A549 (cell line): Measurements from ENCODE around the gene SLC16A5. TPM values are rescaled to one million over a fixed set of nuclear protein-coding genes. Genes with fewer than 3 reads are reported as not detected.

Experiments used
- ATAC-seq, 2 experiments: fragments of 200-7000 bp in 1 of 2; fragments of >200 bp in 1 of 2; cut with Nextera tagmentation in 1 of 2; cut with Tn5 transposase in 1 of 2; 3 replicates each; pipeline versions ENCODE4 v1.8.0 to v1.9.1; 2018 to 2020; ENCODE audit warnings: mild to moderate bottlenecking in 1 of 2, moderate library complexity in 1 of 2
- CTCF ChIA-PET: fragments of 300-600 bp; sonication (Branson Sonifier 250); formaldehyde crosslinking; extraction: SDS; loops from one replicate; lab custom pipeline; 2021; ENCODE audit warnings: antibody characterized with exemption, inconsistent platforms; lab: Yijun Ruan, JAX
- POLR2A ChIA-PET: fragments of 350-600 bp; formaldehyde crosslinking; extraction: SDS; loops from one replicate; lab custom pipeline; 2021; ENCODE audit warnings: antibody characterized with exemption, inconsistent platforms; lab: Yijun Ruan, JAX
- DNase-seq, 2 experiments: peaks; one replicate each; pipeline versions ENCODE4 v3.0.0 to v3.0.0-alpha.2; 2011 to 2016; ENCODE audit warnings: low read depth in 1 of 2, low spot score in 1 of 2
- FAIRE-seq: peaks from 2 replicates; lab custom pipeline; 2011; peaks lifted over from hg19 to GRCh38; lab: Jason Lieb, UNC
- H3K27ac ChIP-seq, 2 experiments: fragments of >200 bp; sonication (Bioruptor Twin); formaldehyde crosslinking; 3 replicates each; pipeline ENCODE4 v1.5.1; 2016 to 2017
- H3K4me1 ChIP-seq: fragments of >200 bp; sonication (Bioruptor Twin); formaldehyde crosslinking; 3 replicates; pipeline ENCODE4 v1.6.1; 2016
- H3K4me2 ChIP-seq: fragments of >200 bp; sonication (Bioruptor Twin); formaldehyde crosslinking; 3 replicates; pipeline ENCODE4 v1.6.1; 2016
- H3K4me3 ChIP-seq: fragments of >200 bp; sonication (Bioruptor Twin); formaldehyde crosslinking; 3 replicates; pipeline ENCODE4 v1.5.1; 2016
- H3K9me3 ChIP-seq: fragments of >200 bp; sonication (Bioruptor Twin); formaldehyde crosslinking; 3 replicates; pipeline ENCODE4 v1.6.1; 2016
- BHLHE40 ChIP-seq: IDR thresholded peaks from 2 replicates; pipeline ENCODE4 v1.6.1; 2012; ENCODE audit warnings: low read depth, low read length, inconsistent platforms
- CBX8 ChIP-seq: fragments of 200-600 bp; sonication (generic); IDR thresholded peaks from 2 replicates; pipeline ENCODE4 v1.6.1; 2016
- EHF ChIP-seq: fragments of 250-450 bp; sonication (Bioruptor Pico); IDR thresholded peaks from 2 replicates; pipeline ENCODE4 v1.5.0; 2020; ENCODE audit warnings: mild to moderate bottlenecking
- EHMT2 ChIP-seq: fragments of 200-600 bp; sonication (generic); IDR thresholded peaks from 2 replicates; pipeline ENCODE4 v1.6.1; 2016; ENCODE audit warnings: antibody characterized with exemption, low read depth, mild to moderate bottlenecking, moderate library complexity
- ESRRA ChIP-seq: fragments of 150-350 bp; IDR thresholded peaks from 2 replicates; pipeline ENCODE4 v1.6.1; 2014; ENCODE audit warnings: mild to moderate bottlenecking, low read length, borderline replicate concordance
- FOSL2 ChIP-seq, 2 experiments: fragments of 450-650 bp in 1 of 2; fragments of >200 bp in 1 of 2; sonication (Bioruptor Twin) in 1 of 2; formaldehyde crosslinking; IDR thresholded peaks; 2 replicates each; pipeline versions ENCODE4 v1.5.0 to v1.6.1; 2016 to 2020; ENCODE audit warnings: mild to moderate bottlenecking in 1 of 2, moderate library complexity in 1 of 2
- HDAC2 ChIP-seq: fragments of 200-600 bp; sonication (generic); IDR thresholded peaks from 2 replicates; pipeline ENCODE4 v1.6.1; 2016
- JUN ChIP-seq, 2 experiments: fragments of >200 bp; sonication (Bioruptor Twin); formaldehyde crosslinking; IDR thresholded peaks; 2 replicates in 1 of 2; 3 replicates in 1 of 2; pipeline ENCODE4 v1.6.1; 2016 to 2017
- JUNB ChIP-seq: fragments of >200 bp; sonication (Bioruptor Twin); formaldehyde crosslinking; IDR thresholded peaks from 2 replicates; pipeline ENCODE4 v1.6.1; 2016
- KDM5A ChIP-seq: fragments of 200-600 bp; sonication (generic); IDR thresholded peaks from 2 replicates; pipeline ENCODE4 v1.6.1; 2016; ENCODE audit warnings: antibody characterized with exemption, mild to moderate bottlenecking
- MYC ChIP-seq: IDR thresholded peaks from 2 replicates; pipeline ENCODE4 v1.6.1; 2012; ENCODE audit warnings: mild to moderate bottlenecking, inconsistent platforms, low read length, improper control_type of control experiment, borderline replicate concordance
- NPAS2 ChIP-seq: fragments of 250-450 bp; sonication (Bioruptor Pico); IDR thresholded peaks from 2 replicates; pipeline ENCODE4 v1.8.0; 2022; ENCODE audit warnings: mild to moderate bottlenecking, moderate library complexity, borderline replicate concordance
- PHF8 ChIP-seq: fragments of 200-600 bp; sonication (generic); IDR thresholded peaks from 2 replicates; pipeline ENCODE4 v1.6.1; 2016; ENCODE audit warnings: low read depth, mild to moderate bottlenecking, antibody characterized with exemption, moderate library complexity, borderline replicate concordance
- POLR2AphosphoS2 ChIP-seq: conservative IDR thresholded peaks from 2 replicates; pipeline ENCODE4 v1.6.1; 2012; ENCODE audit warnings: low read length, improper control_type of control experiment, inconsistent platforms
- RAD21 ChIP-seq, 2 experiments: fragments of >200 bp in 1 of 2; sonication (Bioruptor Twin) in 1 of 2; formaldehyde crosslinking in 1 of 2; IDR thresholded peaks in 1 of 2; conservative IDR thresholded peaks in 1 of 2; 2 replicates in 1 of 2; 3 replicates in 1 of 2; pipeline ENCODE4 v1.6.1; 2012 to 2018; ENCODE audit warnings: inconsistent platforms in 1 of 2
- RARB ChIP-seq: fragments of 250-450 bp; sonication (Bioruptor Pico); IDR thresholded peaks from 2 replicates; pipeline ENCODE4 v1.8.0; 2021; ENCODE audit warnings: mild to moderate bottlenecking, moderate library complexity
- RCOR1 ChIP-seq: fragments of 150-350 bp; IDR thresholded peaks from 2 replicates; pipeline ENCODE4 v1.6.1; 2014; ENCODE audit warnings: antibody characterized with exemption, low read length, low read depth
- RFX5 ChIP-seq: fragments of 450-650 bp; IDR thresholded peaks from 2 replicates; pipeline ENCODE4 v1.7.1; 2014; ENCODE audit warnings: antibody characterized with exemption, mild to moderate bottlenecking, moderate library complexity
- RNF2 ChIP-seq: fragments of 200-600 bp; sonication (generic); IDR thresholded peaks from 2 replicates; pipeline ENCODE4 v1.6.1; 2016; ENCODE audit warnings: low read depth, mild to moderate bottlenecking, antibody characterized with exemption, moderate library complexity, borderline replicate concordance
- TP53 ChIP-seq: fragments of 250-450 bp; sonication (Bioruptor Pico); IDR thresholded peaks from 2 replicates; pipeline ENCODE4 v1.5.0; 2021; ENCODE audit warnings: mild to moderate bottlenecking, moderate library complexity
- ZFP36 ChIP-seq: fragments of 450-650 bp; IDR thresholded peaks from 2 replicates; pipeline ENCODE4 v1.6.1; 2014; ENCODE audit warnings: borderline replicate concordance; ENCODE audit not compliant: partially characterized antibody
- ZSCAN20 ChIP-seq: fragments of 250-450 bp; sonication (Bioruptor Pico); IDR thresholded peaks from 2 replicates; pipeline ENCODE4 v1.8.0; 2022; ENCODE audit warnings: mild to moderate bottlenecking, moderate library complexity
- WGBS: methylation state at CpG from one replicate; pipeline ENCODE4 v1.1.6; 2017; ENCODE audit errors: missing lambda C conversion rate; 5-methylcytosine and 5-hydroxymethylcytosine counted together
- polyA plus RNA-seq, 4 experiments: library from polyadenylated mRNA; depleted of rRNA in 3 of 4; stranded (reverse); fragments of >200 nt; fragmentation: RNase III in 1 of 4; extraction: RNeasy Plus Mini Kit Qiagen cat#74134 plus additional on column Dnase treatment in 1 of 4; gene quantifications; 2 replicates in 3 of 4; 3 replicates in 1 of 4; pipeline ENCODE4 v1.2.3, GENCODE V29; 2011 to 2017
- TF ChIP-seq, protein P1 (sequence below): fragments of 150-350 bp; IDR thresholded peaks from 2 replicates; pipeline ENCODE4 v1.6.1; 2014; ENCODE audit warnings: low read depth, mild to moderate bottlenecking, low read length
- TF ChIP-seq, protein P2 (sequence below): fragments of 250-450 bp; sonication (Bioruptor Pico); IDR thresholded peaks from 2 replicates; pipeline ENCODE4 v1.5.0; 2020; ENCODE audit warnings: low read depth, mild to moderate bottlenecking, moderate library complexity

SLC16A5 gene
- polyA plus RNA-seq, 2 of the 4 experiments (the other 2 are of a cell fraction): 19.0 to 27.2 TPM

DNA sequence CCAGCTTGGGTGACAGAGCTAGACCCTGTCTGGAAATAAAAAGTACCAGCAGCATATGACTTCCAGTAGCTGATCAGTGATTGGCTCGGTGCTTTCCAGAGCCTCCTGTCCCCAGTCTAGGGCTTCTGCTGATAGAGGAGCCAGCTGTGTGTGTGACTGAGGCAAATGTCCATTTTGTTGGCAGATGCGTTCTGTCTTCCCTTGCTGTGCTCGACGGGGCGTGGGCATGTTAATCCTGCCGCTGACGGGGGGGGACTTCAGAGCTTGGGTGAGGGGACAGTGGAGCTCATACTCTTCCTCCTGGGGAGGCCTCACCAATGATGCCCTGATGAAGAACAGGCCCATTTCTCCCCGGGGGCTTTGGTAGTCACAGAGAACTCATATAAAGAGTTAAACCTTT is 26.1 kb upstream of the SLC16A5 start:
- no peak for TF ChIP-seq KDM5A
- TF ChIP-seq RARB (CRISPR knock-in tag): no peak
- TF ChIP-seq PHF8: no peak
- no peak for TF ChIP-seq NPAS2
- TF ChIP-seq EHF (CRISPR knock-in tag): no peak
- TF ChIP-seq RNF2: no peak
- no peak for TF ChIP-seq RCOR1
- no peak for TF ChIP-seq POLR2AphosphoS2
- TF ChIP-seq EHMT2: no peak
- TF ChIP-seq HDAC2: no peak
- TF ChIP-seq ESRRA: no peak
- TF ChIP-seq, protein P1, sequence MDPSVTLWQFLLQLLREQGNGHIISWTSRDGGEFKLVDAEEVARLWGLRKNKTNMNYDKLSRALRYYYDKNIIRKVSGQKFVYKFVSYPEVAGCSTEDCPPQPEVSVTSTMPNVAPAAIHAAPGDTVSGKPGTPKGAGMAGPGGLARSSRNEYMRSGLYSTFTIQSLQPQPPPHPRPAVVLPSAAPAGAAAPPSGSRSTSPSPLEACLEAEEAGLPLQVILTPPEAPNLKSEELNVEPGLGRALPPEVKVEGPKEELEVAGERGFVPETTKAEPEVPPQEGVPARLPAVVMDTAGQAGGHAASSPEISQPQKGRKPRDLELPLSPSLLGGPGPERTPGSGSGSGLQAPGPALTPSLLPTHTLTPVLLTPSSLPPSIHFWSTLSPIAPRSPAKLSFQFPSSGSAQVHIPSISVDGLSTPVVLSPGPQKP: no peak
- H3K27ac ChIP-seq: no peak overlapping the region
- no peak overlapping the region for H3K4me3 ChIP-seq
- ChIA-PET CTCF (interaction anchor here (0.8 to 81.8 kb wide), 11 partner anchors 13 to 227 kb away, joined by 3 to 3429 read pairs (median 27); partner anchors contain the start of genes ARMC7, MIF4GD, NT5C and SLC16A5), POLR2A (no interaction called here)
- ATAC-seq (no peak), DNase-seq (no peak), FAIRE-seq (no peak)
- H3K4me2 ChIP-seq: no peak overlapping the region
- no peaks in the 10 kb centered on the region for H3K9me3 ChIP-seq
- no peaks in the 10 kb centered on the region for H3K4me1 ChIP-seq
- WGBS: 96% methylated on average over 8 of the region's 8 CpGs

DNA sequence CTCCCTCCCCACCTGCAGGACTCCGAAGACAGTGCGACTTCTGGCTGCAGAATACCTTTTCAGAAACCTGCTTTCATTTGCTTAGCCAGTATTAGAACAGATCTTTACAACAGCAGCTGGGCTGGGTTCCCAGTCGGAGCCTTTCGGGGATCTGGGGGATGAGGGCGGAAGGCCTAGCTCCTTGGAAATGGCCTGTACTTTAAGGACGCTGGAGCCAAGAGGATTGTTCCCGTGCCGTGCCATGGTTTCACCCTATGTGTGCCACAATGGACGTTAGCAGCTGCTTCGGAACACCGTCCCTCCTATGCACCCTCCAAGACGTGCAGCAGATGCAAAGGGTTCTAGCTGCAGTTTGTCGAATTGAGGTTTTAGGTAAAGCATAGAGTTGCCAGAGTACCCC is 24.6 kb upstream of the SLC16A5 start:
- 88% methylated on average over 13 of the region's 13 CpGs for WGBS
- no peak for TF ChIP-seq FOSL2 (IDR thresholded peaks at IDR 0.05)
- no peak for TF ChIP-seq FOSL2 (CRISPR knock-in tag; IDR thresholded peaks at IDR 0.05)
- no peak for TF ChIP-seq RAD21 (conservative IDR thresholded peaks at IDR 0.05 in 1 of 2, IDR thresholded peaks at IDR 0.05 in 1 of 2)
- no peak for TF ChIP-seq JUN (IDR thresholded peaks at IDR 0.05)
- no peak for TF ChIP-seq EHF (CRISPR knock-in tag)
- TF ChIP-seq BHLHE40: no peak
- TF ChIP-seq, protein P2, sequence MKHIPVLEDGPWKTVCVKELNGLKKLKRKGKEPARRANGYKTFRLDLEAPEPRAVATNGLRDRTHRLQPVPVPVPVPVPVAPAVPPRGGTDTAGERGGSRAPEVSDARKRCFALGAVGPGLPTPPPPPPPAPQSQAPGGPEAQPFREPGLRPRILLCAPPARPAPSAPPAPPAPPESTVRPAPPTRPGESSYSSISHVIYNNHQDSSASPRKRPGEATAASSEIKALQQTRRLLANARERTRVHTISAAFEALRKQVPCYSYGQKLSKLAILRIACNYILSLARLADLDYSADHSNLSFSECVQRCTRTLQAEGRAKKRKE (CRISPR knock-in tag): no peak
- TF ChIP-seq, all 56 proteins: peak for 0
- POLR2A ChIA-PET: interaction anchor here (1.1 kb wide), 1 partner anchor 91 kb away, joined by 4 read pairs; the partner anchor contains the start of gene JPT1

DNA sequence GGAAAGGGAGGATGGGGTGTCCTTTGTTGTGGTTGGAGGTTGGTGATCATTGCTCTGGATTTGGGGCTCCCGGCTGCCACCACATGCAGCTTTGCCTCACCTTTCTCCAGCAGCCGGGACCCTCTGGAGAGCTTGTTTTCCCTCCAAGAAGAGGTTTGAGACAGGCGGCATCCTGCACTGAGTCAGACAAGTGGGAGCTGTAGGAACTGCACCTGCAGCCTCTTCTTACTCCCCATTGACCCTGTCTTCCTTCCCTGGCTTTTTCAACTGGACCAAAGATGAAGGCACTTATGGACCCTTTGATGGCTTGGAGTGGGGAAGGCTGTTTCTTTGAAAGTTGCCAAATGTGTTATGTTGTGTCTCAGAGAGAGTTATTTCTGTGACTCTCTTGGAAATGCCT is 24.1 kb upstream of the SLC16A5 start:
- no peaks in the 10 kb centered on the region for H3K9me3 ChIP-seq
- CTCF ChIA-PET: interaction anchor here (0.8 to 81.8 kb wide), 10 partner anchors 10 to 140 kb away, joined by 3 to 3429 read pairs (median 6); partner anchors contain the start of genes ARMC7, ATP5PD, KCTD2 and NT5C
- WGBS: 74% methylated on average over 3 of the region's 3 CpGs
- ATAC-seq (peak; percentile 58 to 60; a peak in 3 of 6 replicates), FAIRE-seq (no peak), DNase-seq (no peak)
- POLR2A ChIA-PET: no interaction called here
- no peak overlapping the region for H3K4me3 ChIP-seq
- H3K27ac ChIP-seq: no peak overlapping the region
- H3K4me2 ChIP-seq: no peak overlapping the region
- TF ChIP-seq CBX8 (no peak), TP53 (no peak), RFX5 (no peak), MYC (no peak), ZSCAN20 (CRISPR knock-in tag) (no peak), ZFP36 (no peak), JUNB (no peak), HDAC2 (no peak), RARB (CRISPR knock-in tag) (no peak)
- no peaks in the 10 kb centered on the region for H3K4me1 ChIP-seq

More for the DNA sequence above, 24.6 kb upstream of the SLC16A5 start:
- H3K4me3 ChIP-seq: no peak overlapping the region
- CTCF ChIA-PET: interaction anchor here (0.6 to 81.8 kb wide), 11 partner anchors 10 to 339 kb away, joined by 3 to 3429 read pairs (median 4); partner anchors contain the start of genes ARMC7, ATP5PD, KCTD2 and NT5C
- no peaks in the 10 kb centered on the region for H3K4me1 ChIP-seq
- H3K9me3 ChIP-seq: no peaks in the 10 kb centered on the region
- no peak for FAIRE-seq
- DNase-seq: no peak
- peak; percentile 7 to 26; a peak in 1 of 6 replicates for ATAC-seq
- no peak overlapping the region for H3K4me2 ChIP-seq
- H3K27ac ChIP-seq: no peak overlapping the region
